HEK293 (cell line): ENCODE data around the gene ATP6V0A1.

Experiments used
- ZNF266 ChIP-seq: fragments of 450-650 bp; formaldehyde crosslinking; IDR thresholded peaks from 2 replicates; pipeline ENCODE4 v1.5.1; 2016; ENCODE audit warnings: missing biosample characterization, missing genetic modification characterization, low read depth
- ZNF350 ChIP-seq: fragments of 450-650 bp; formaldehyde crosslinking; IDR thresholded peaks from 2 replicates; pipeline ENCODE4 v1.5.0; 2017; ENCODE audit warnings: missing biosample characterization, mild to moderate bottlenecking, missing genetic modification characterization
- ZNF623 ChIP-seq: fragments of 450-650 bp; formaldehyde crosslinking; IDR thresholded peaks from 2 replicates; pipeline ENCODE4 v1.5.1; 2016; ENCODE audit warnings: missing biosample characterization, missing genetic modification characterization
- TF ChIP-seq, protein P1 (sequence below): fragments of 450-650 bp; formaldehyde crosslinking; IDR thresholded peaks from 2 replicates; pipeline ENCODE4 v1.5.1; 2016; ENCODE audit warnings: missing biosample characterization, missing genetic modification characterization

DNA sequence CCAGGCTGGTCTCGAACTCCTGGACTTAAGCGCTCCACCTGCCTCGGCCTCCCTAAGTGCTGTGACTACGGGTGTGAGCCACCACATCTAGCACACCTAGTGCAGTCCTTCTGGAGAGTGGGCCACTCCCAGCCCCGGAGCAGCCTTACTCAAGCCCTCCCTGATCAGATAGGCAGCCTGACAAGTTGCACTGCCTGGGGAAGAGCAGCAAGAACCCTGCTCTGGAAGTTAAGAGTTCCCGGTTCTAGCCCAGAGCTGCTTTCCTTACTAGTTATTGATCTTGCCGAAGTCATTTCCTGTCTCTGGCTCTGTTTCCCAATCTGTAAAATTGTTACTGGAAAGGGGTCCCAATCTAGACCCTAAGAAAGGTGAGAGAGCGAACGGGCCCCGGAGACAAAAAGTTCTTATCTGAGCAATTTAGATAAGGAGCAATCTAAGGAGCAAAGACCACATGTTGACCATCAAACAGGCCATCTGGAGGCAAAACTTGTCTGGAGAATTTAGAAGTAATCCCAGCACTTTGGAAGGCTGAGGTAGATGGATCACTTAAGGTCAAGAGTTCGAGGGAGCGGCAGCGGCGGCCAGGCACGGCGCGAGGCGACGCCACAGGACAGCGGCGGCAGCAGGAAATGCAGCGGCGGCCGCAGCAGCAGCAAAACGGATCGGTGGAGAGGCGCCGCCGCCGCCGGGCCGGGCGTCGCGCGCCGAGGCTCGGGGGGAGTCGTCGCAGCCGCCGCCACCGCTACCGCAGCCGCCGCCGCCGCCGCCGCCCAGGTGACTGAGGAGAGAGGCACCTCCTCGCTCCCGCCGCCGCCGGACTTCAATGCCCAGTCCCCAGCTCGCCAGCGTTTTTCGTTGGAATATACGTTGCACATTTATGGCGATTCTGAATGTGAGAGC is 73.0 kb downstream of the ATP6V0A1 start:
- no peak for TF ChIP-seq ZNF266 (tag by site-specific recombination)
- TF ChIP-seq ZNF623, result no peak
- no peak for TF ChIP-seq ZNF350 (tag by site-specific recombination)
- TF ChIP-seq, protein P1, sequence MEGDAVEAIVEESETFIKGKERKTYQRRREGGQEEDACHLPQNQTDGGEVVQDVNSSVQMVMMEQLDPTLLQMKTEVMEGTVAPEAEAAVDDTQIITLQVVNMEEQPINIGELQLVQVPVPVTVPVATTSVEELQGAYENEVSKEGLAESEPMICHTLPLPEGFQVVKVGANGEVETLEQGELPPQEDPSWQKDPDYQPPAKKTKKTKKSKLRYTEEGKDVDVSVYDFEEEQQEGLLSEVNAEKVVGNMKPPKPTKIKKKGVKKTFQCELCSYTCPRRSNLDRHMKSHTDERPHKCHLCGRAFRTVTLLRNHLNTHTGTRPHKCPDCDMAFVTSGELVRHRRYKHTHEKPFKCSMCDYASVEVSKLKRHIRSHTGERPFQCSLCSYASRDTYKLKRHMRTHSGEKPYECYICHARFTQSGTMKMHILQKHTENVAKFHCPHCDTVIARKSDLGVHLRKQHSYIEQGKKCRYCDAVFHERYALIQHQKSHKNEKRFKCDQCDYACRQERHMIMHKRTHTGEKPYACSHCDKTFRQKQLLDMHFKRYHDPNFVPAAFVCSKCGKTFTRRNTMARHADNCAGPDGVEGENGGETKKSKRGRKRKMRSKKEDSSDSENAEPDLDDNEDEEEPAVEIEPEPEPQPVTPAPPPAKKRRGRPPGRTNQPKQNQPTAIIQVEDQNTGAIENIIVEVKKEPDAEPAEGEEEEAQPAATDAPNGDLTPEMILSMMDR (tag by site-specific recombination), result peak; percentile 41; the same call in 1 of the 2 replicates
